Left lung (tissue), 10 donors: ENCODE measurements around the gene CHCHD10. TPM values are rescaled to one million over a fixed set of nuclear protein-coding genes. Genes with fewer than 3 reads are reported as not detected.

ENCODE experiments used
- ATAC-seq: fragments of 200-7000 bp; cut with Tn5 transposase; one replicate; pipeline ENCODE4 v1.9.1; 2020; ENCODE audit warnings: moderate library complexity
- DNase-seq, 4 donors: peaks; one replicate each; pipeline ENCODE4 v3.0.0-alpha.2; 2013 to 2020
- H3K27ac ChIP-seq, 2 donors: fragments of 200-600 bp; sonication (generic) in 1 of 2; one replicate each; pipeline versions ENCODE4 v1.5.0 to v1.8.0; 2020 to 2021
- H3K27me3 ChIP-seq, 2 donors: fragments of 200-600 bp; sonication (generic) in 1 of 2; one replicate each; pipeline versions ENCODE4 v1.5.0 to v1.8.0; 2020 to 2021
- H3K36me3 ChIP-seq, 2 donors: fragments of 200-600 bp; sonication (generic) in 1 of 2; one replicate each; pipeline versions ENCODE4 v1.5.0 to v1.8.0; 2020 to 2021
- H3K4me1 ChIP-seq, 2 donors: fragments of 200-600 bp; one replicate each; pipeline ENCODE4 v1.8.0; 2021
- H3K4me3 ChIP-seq, 2 donors: fragments of 200-600 bp; sonication (generic) in 1 of 2; one replicate each; pipeline versions ENCODE4 v1.5.0 to v1.8.0; 2020 to 2021; ENCODE audit warnings: mild to moderate bottlenecking in 1 of 2
- H3K9me3 ChIP-seq, 2 donors: fragments of 200-600 bp; sonication (generic) in 1 of 2; one replicate each; pipeline versions ENCODE4 v1.5.0 to v1.8.0; 2020 to 2021
- intact Hi-C, 2 donors: fragments of 100-400 bp; cut with DNase I; formaldehyde crosslinking; loops; one replicate each; pipeline versions ENCODE4 v1.11.2 to v1.14.2; 2022
- polyA plus RNA-seq, 6 donors: library from polyadenylated mRNA; unstranded; fragments of 120-200 nt; gene quantifications; one replicate each; pipeline ENCODE4 v1.2.1, GENCODE V29; 2013; ENCODE audit not compliant: insufficient read length in 6 of 6
- total RNA-seq, 2 donors: library from RNA; stranded (reverse); fragmentation: NEBNext Ultra II Directional; extraction: Animal tissue kit (Norgen Biotek cat#: 25700); gene quantifications; one replicate each; pipeline ENCODE4 v1.2.1, GENCODE V29; 2021
- TF ChIP-seq, protein P1 (sequence below), 2 donors: fragments of 200-600 bp; sonication (generic) in 1 of 2; IDR thresholded peaks; one replicate each; pipeline versions ENCODE4 v1.5.0 to v1.8.0; 2021; ENCODE audit warnings: antibody characterized with exemption in 2 of 2
- donor health status: DM: no; HTN: yes; CAD: no.
- donor health status: DM: no; HTN: no; CAD: no.

The CHCHD10 gene
- total and polyA plus RNA-seq, 8 donors: 19.0 to 128 (median 30.8) TPM

DNA sequence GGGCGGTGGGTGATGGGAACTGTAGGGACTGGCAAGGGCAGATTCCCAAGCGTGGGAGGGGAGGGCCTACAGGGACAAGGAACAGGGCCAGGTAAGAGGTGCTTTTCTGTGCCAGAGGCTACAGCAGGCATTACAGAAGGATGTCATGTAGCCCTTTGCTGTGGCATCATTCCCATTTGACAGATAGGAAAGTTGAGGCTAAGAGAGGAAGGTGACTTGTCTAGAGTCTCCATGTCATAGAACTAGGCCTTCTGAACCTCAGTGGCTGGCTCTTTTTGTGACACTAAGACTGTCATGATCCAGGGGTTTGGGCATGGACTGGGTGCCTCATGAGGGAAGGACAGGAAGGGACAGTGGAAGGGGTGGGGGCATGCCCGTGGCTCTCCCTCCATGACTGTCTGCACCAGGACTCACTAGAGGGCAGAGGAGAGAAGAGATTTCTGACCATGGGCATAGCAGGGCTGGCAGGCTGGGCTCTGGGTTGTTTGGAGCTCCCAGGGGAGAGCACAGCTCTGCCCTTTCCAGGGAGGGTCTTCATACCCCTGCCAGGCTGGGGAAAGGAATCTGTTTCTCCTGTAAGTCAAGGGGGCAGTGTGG is 8.1 kb upstream of the CHCHD10 start:
- TF ChIP-seq, protein P1, sequence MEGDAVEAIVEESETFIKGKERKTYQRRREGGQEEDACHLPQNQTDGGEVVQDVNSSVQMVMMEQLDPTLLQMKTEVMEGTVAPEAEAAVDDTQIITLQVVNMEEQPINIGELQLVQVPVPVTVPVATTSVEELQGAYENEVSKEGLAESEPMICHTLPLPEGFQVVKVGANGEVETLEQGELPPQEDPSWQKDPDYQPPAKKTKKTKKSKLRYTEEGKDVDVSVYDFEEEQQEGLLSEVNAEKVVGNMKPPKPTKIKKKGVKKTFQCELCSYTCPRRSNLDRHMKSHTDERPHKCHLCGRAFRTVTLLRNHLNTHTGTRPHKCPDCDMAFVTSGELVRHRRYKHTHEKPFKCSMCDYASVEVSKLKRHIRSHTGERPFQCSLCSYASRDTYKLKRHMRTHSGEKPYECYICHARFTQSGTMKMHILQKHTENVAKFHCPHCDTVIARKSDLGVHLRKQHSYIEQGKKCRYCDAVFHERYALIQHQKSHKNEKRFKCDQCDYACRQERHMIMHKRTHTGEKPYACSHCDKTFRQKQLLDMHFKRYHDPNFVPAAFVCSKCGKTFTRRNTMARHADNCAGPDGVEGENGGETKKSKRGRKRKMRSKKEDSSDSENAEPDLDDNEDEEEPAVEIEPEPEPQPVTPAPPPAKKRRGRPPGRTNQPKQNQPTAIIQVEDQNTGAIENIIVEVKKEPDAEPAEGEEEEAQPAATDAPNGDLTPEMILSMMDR (IDR thresholded peaks at IDR 0.05): no peak
- no peak overlapping the region for H3K4me3 ChIP-seq
- intact Hi-C loops: no loop called here
- H3K4me1 ChIP-seq: peaks cover 4 to 23% of the 10 kb centered on the region in 2 donors
- H3K27me3 ChIP-seq: peaks cover 0 to 20% of the 10 kb centered on the region in 2 donors
- no peak for DNase-seq
- H3K36me3 ChIP-seq: no peaks in the 10 kb centered on the region
- no peak overlapping the region for H3K27ac ChIP-seq
- no peak for ATAC-seq
- no peaks in the 10 kb centered on the region for H3K9me3 ChIP-seq

- no peaks in the 10 kb centered on the region for H3K36me3 ChIP-seq
- peaks cover 0 to 20% of the 10 kb centered on the region in 2 donors for H3K27me3 ChIP-seq
- intact Hi-C loops: loop anchor here in 1 of 2 donors (5.0 kb wide), 1 partner anchor 62 kb away; the partner anchor contains the start of gene DERL3
- H3K4me1 ChIP-seq: peaks cover 4 to 28% of the 10 kb centered on the region in 2 donors
- no peak overlapping the region for H3K27ac ChIP-seq
- no peak for ATAC-seq
- TF ChIP-seq, protein P1 (IDR thresholded peaks at IDR 0.05): no peak
- no peak for DNase-seq
- no peaks in the 10 kb centered on the region for H3K9me3 ChIP-seq
- no peak overlapping the region for H3K4me3 ChIP-seq
Measured at GRCh38 chr22:23774922-23775436, 7.2 kb upstream of the CHCHD10 start.

DNA sequence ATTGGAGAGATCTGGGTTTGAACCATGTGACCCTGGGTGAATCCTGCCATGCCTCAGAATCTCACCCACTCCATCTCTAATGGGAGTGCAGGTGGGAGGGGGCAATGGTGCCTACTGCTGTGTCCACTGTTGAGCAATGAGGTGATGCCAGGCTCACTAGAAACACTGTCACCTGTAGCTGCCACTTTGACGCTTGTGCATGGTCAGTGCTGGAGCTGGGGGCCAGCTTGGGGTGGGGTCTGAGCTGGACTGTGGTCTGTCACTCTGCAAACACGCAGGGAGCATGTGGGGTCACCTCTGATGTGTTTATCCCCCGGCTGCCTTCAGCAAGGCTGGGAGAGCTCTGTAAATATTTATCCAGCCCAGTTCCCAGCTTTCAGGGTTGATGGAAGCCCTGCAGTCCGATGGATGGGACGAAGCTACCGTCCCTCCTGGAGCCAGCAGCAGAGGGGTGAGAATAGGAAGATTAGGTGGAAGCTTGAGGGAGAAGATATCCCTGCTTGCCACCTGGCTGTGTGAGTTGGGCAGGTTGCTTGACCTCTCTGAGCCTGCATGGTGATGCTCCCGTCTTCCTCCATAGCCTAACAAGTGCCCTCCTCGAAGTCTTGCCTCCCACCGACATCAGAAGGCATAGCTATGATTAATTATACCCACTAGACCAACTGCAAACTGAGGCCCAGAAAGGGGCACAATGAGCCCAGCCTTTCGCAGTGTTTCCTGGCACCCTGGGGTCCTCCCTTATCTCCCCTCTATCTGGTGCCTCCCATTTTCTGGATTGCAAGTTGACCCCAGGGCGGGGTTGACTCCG is 6.5 kb upstream of the CHCHD10 start:
- Histone ChIP-seq H3K4me3 (no peak overlapping the region), H3K36me3 (no peaks in the 10 kb centered on the region), H3K9me3 (no peaks in the 10 kb centered on the region), H3K27ac (no peak overlapping the region), H3K27me3 (peaks cover 0 to 20% of the 10 kb centered on the region in 2 donors), H3K4me1 (peaks cover 4 to 28% of the 10 kb centered on the region in 2 donors)
- DNase-seq (no peak), ATAC-seq (no peak)
- TF ChIP-seq, protein P1 (IDR thresholded peaks at IDR 0.05): no peak
- intact Hi-C loops: loop anchor here in 1 of 2 donors (5.0 kb wide), 1 partner anchor 63 kb away; the partner anchor contains the start of gene DERL3

DNA sequence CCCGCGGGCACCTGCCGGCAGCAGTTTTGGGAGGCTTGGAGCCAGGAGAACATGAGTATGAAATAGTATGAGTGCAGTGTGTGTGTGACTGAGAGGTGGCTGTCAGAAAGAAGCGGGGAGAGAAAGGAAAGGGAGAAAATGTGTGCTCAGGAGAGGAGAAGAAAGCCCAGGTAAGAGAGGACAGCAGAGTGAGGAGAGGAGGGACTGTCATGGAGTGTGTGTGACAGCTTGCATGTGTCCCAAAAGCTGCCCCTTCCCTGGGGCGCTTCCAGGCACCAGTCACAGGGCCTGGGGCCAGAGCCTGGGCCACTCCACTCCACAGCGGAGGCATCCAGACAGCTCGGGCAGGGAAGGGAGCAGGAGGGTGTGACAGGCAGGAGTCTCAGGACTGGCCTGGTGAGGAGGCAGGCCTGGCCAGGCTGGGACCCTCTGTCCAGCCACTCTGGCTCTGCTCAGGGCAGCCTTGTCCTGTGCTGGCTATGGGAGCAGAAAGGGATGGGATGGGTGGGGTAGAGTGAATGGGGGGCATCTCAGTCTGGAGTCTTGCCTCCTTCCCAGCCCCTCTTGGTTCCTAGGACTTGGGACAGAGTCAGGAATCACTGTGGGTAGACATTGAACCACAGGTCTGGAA is 5.8 kb upstream of the CHCHD10 start:
- intact Hi-C loops: loop anchor here in 1 of 2 donors (5.0 kb wide), 1 partner anchor 64 kb away; the partner anchor contains the start of gene DERL3
- TF ChIP-seq, protein P1 (IDR thresholded peaks at IDR 0.05): no peak
- Histone ChIP-seq H3K27ac (no peak overlapping the region), H3K36me3 (no peaks in the 10 kb centered on the region), H3K9me3 (no peaks in the 10 kb centered on the region), H3K27me3 (peaks cover 0 to 20% of the 10 kb centered on the region in 2 donors), H3K4me3 (no peak overlapping the region), H3K4me1 (peaks cover 4 to 29% of the 10 kb centered on the region in 2 donors)
- no peak for DNase-seq
- ATAC-seq: no peak
